Uterus (tissue), 4 donors: ENCODE measurements around the gene TPRG1. TPM values are rescaled to one million over a fixed set of nuclear protein-coding genes. Genes with fewer than 3 reads are reported as not detected.

Experiments
- DNase-seq, 2 donors: peaks; one replicate each; pipeline ENCODE4 v3.0.0-alpha.2; 2019 to 2020
- H3K27ac ChIP-seq, 2 donors: fragments of 200-600 bp; sonication (generic); 1 replicate in 1 of 2; 2 replicates in 1 of 2; pipeline ENCODE4 v1.5.1; 2016 to 2018
- H3K27me3 ChIP-seq, 2 donors: fragments of 200-600 bp; sonication (generic); one replicate each; pipeline ENCODE4 v1.5.1; 2018 to 2019; ENCODE audit warnings: control low read depth in 1 of 2
- H3K36me3 ChIP-seq, 2 donors: fragments of 200-600 bp; sonication (generic); one replicate each; pipeline ENCODE4 v1.5.1; 2019; ENCODE audit warnings: control low read depth in 1 of 2
- H3K4me1 ChIP-seq, 2 donors: fragments of 200-600 bp; sonication (generic); one replicate each; pipeline ENCODE4 v1.5.1; 2018 to 2019; ENCODE audit warnings: control low read depth in 1 of 2
- H3K4me3 ChIP-seq, 2 donors: fragments of 200-600 bp; sonication (generic); 1 replicate in 1 of 2; 2 replicates in 1 of 2; pipeline ENCODE4 v1.5.1; 2018 to 2019; ENCODE audit warnings: mild to moderate bottlenecking in 1 of 2
- H3K9me3 ChIP-seq, 2 donors: fragments of 200-600 bp; sonication (generic); one replicate each; pipeline ENCODE4 v1.5.1; 2019; ENCODE audit warnings: control low read depth in 1 of 2
- POLR2A ChIP-seq, 2 donors: fragments of 450-650 bp; IDR thresholded peaks; one replicate each; pipeline ENCODE4 v1.6.1; 2016; ENCODE audit warnings: antibody characterized with exemption in 2 of 2, mild to moderate bottlenecking in 1 of 2, moderate library complexity in 1 of 2
- intact Hi-C: fragments of 100-400 bp; cut with DNase I; formaldehyde crosslinking; loops from one replicate; pipeline ENCODE4 v1.15.1; 2023; ENCODE audit warnings: low total_unique reads
- total RNA-seq, 4 donors: library from RNA; depleted of rRNA in 3 of 4; stranded (reverse); fragments of >200 nt in 3 of 4; gene quantifications; one replicate each; pipeline versions ENCODE4 v1.1.0 to v1.2.4, GENCODE V29; 2014 to 2023
- TF ChIP-seq, protein P1 (sequence below), 4 experiments: fragments of 200-600 bp in 2 of 4; fragments of 450-650 bp in 2 of 4; sonication (generic) in 2 of 4; IDR thresholded peaks; one replicate each; pipeline ENCODE4 v1.5.1; 2016 to 2019; ENCODE audit warnings: antibody characterized with exemption in 4 of 4, mild to moderate bottlenecking in 2 of 4, moderate library complexity in 1 of 4
- donor health status: DM: yes; HTN: yes; CAD: no.

Gene TPRG1
- total RNA-seq, 4 donors from 2014 or later: 7.7 to 29.4 (median 8.3) TPM

GRCh38 chr3:189132839-189133238 lies 38.9 kb upstream of the TPRG1 start:
- Histone ChIP-seq H3K4me3 (no peak overlapping the region), H3K27me3 (no peaks in the 10 kb centered on the region), H3K27ac (peak overlapping the region; percentile 74 to 84), H3K36me3 (no peaks in the 10 kb centered on the region), H3K4me1 (peaks cover 0 to 4% of the 10 kb centered on the region in 2 donors), H3K9me3 (no peaks in the 10 kb centered on the region)
- TF ChIP-seq POLR2A (IDR thresholded peaks at IDR 0.05): no peak
- TF ChIP-seq, protein P1, sequence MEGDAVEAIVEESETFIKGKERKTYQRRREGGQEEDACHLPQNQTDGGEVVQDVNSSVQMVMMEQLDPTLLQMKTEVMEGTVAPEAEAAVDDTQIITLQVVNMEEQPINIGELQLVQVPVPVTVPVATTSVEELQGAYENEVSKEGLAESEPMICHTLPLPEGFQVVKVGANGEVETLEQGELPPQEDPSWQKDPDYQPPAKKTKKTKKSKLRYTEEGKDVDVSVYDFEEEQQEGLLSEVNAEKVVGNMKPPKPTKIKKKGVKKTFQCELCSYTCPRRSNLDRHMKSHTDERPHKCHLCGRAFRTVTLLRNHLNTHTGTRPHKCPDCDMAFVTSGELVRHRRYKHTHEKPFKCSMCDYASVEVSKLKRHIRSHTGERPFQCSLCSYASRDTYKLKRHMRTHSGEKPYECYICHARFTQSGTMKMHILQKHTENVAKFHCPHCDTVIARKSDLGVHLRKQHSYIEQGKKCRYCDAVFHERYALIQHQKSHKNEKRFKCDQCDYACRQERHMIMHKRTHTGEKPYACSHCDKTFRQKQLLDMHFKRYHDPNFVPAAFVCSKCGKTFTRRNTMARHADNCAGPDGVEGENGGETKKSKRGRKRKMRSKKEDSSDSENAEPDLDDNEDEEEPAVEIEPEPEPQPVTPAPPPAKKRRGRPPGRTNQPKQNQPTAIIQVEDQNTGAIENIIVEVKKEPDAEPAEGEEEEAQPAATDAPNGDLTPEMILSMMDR (IDR thresholded peaks at IDR 0.05): no peak
- no peak for DNase-seq
- intact Hi-C loops: no loop called here

GRCh38 chr3:189133768-189134167 lies 38.0 kb upstream of the TPRG1 start:
- Histone ChIP-seq H3K27me3 (no peaks in the 10 kb centered on the region), H3K4me3 (no peak overlapping the region), H3K9me3 (no peaks in the 10 kb centered on the region), H3K27ac (peak overlapping the region; percentile 74 to 84), H3K4me1 (peaks cover 0 to 4% of the 10 kb centered on the region in 2 donors), H3K36me3 (no peaks in the 10 kb centered on the region)
- intact Hi-C loops: no loop called here
- no peak for DNase-seq
- TF ChIP-seq POLR2A (IDR thresholded peaks at IDR 0.05): no peak
- TF ChIP-seq, protein P1 (IDR thresholded peaks at IDR 0.05): no peak

- no peak for DNase-seq
- Histone ChIP-seq H3K27ac (no peak overlapping the region), H3K9me3 (no peaks in the 10 kb centered on the region), H3K36me3 (no peaks in the 10 kb centered on the region), H3K4me1 (peaks cover 0 to 4% of the 10 kb centered on the region in 2 donors), H3K4me3 (no peak overlapping the region), H3K27me3 (no peaks in the 10 kb centered on the region)
- intact Hi-C loops: no loop called here
- TF ChIP-seq, protein P1 (IDR thresholded peaks at IDR 0.05): no peak
Measured at GRCh38 chr3:189137416-189137815, 34.4 kb upstream of the TPRG1 start.

DNA sequence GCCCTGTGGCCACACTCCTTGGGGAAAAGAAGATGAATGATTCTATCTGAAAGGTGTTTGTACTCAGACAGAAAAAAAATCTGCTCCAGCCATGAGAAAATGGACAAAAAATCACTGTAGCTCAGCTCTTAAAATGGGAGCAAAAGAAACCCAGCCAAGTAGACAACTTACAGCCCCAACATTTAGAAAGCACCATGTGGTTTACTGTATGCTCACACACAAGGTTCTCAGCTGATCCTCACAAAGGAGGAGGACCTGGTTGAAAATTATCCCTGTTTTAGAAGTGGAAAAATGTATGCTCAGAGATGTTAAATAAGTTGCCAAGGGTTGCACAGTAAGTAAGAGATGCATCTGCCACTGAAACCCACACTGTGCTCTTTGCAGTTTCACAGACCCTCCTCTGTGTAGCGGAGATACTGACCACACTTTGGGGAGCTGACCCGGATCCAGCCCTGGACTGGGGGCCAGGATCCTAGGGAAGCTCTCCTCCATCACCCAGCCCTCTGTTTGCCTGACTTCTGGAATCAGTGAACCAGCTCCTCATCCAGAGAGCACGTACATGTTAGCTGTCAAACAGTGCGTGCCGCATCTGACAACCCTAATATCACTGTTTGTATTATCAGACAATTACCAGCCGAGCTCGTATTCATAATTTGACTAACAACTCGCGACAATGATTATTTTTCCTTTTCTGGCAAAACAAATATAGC lies 32.7 kb upstream of the TPRG1 start:
- DNase-seq: no peak
- H3K4me1 ChIP-seq: peaks cover 4 to 8% of the 10 kb centered on the region in 2 donors
- no peaks in the 10 kb centered on the region for H3K36me3 ChIP-seq
- H3K27ac ChIP-seq: peak overlapping the region in 1 of 2 donors; percentile 37
- no peaks in the 10 kb centered on the region for H3K9me3 ChIP-seq
- intact Hi-C loops: no loop called here
- TF ChIP-seq, protein P1 (IDR thresholded peaks at IDR 0.05): no peak
- TF ChIP-seq POLR2A (IDR thresholded peaks at IDR 0.05): no peak
- no peak overlapping the region for H3K4me3 ChIP-seq
- H3K27me3 ChIP-seq: no peaks in the 10 kb centered on the region

GRCh38 chr3:189139611-189139940 lies 32.2 kb upstream of the TPRG1 start:
- H3K4me3 ChIP-seq: no peak overlapping the region
- no peak for DNase-seq
- H3K4me1 ChIP-seq: peaks cover 4 to 13% of the 10 kb centered on the region in 2 donors
- H3K27me3 ChIP-seq: no peaks in the 10 kb centered on the region
- TF ChIP-seq, protein P1 (IDR thresholded peaks at IDR 0.05): no peak
- TF ChIP-seq POLR2A (IDR thresholded peaks at IDR 0.05): no peak
- no peaks in the 10 kb centered on the region for H3K9me3 ChIP-seq
- peak overlapping the region in 1 of 2 donors; percentile 37 for H3K27ac ChIP-seq
- H3K36me3 ChIP-seq: no peaks in the 10 kb centered on the region
- intact Hi-C loops: no loop called here
